GM21717 (cell line): ENCODE data around the gene TTC3.

ENCODE experiments used
- ATAC-seq: cut with Tn5 transposase; IDR thresholded peaks from one replicate; pipeline ENCODE4 v1.9.1; 2021; ENCODE audit warnings: mild to moderate bottlenecking, moderate library complexity; ENCODE audit not compliant: unreplicated experiment

Gene TTC3

GRCh38 chr21:37061926-37062592 lies 11.0 kb upstream of the TTC3 start:
- ATAC-seq, result no peak

GRCh38 chr21:37062593-37062935 lies 10.5 kb upstream of the TTC3 start:
- no peak for ATAC-seq

- ATAC-seq, result no peak
Measured at GRCh38 chr21:37063433-37063832, 9.6 kb upstream of the TTC3 start.

- no peak for ATAC-seq
Measured at GRCh38 chr21:37064841-37065240, 8.2 kb upstream of the TTC3 start.

- ATAC-seq, result no peak
Measured at GRCh38 chr21:37065561-37066177, 7.4 kb upstream of the TTC3 start.

- no peak for ATAC-seq
Measured at GRCh38 chr21:37071561-37072273, 1.3 kb upstream of the TTC3 start.

- ATAC-seq, result peak; percentile 41
Measured at GRCh38 chr21:37072274-37072987, 623 bp upstream of the TTC3 start.

- peak; percentile 30 for ATAC-seq
Measured at GRCh38 chr21:37073417-37074196, 553 bp downstream of the TTC3 start.

GRCh38 chr21:37074197-37074510 lies 1.1 kb downstream of the TTC3 start:
- ATAC-seq, result no peak

- ATAC-seq, result no peak
Measured at GRCh38 chr21:37074546-37074945, 1.5 kb downstream of the TTC3 start.

- ATAC-seq, result no peak
Measured at GRCh38 chr21:37075214-37075770, 2.2 kb downstream of the TTC3 start.

- ATAC-seq, result no peak
Measured at GRCh38 chr21:37076087-37076850, 3.2 kb downstream of the TTC3 start.

GRCh38 chr21:37077403-37077802 lies 4.3 kb downstream of the TTC3 start:
- no peak for ATAC-seq

- ATAC-seq, result no peak
Measured at GRCh38 chr21:37079211-37079824, 6.3 kb downstream of the TTC3 start.

GRCh38 chr21:37082375-37082774 lies 9.3 kb downstream of the TTC3 start:
- no peak for ATAC-seq

GRCh38 chr21:37082856-37083528 lies 9.9 kb downstream of the TTC3 start:
- no peak for ATAC-seq

GRCh38 chr21:37085726-37086125 lies 12.7 kb downstream of the TTC3 start:
- no peak for ATAC-seq

GRCh38 chr21:37087188-37087587 lies 14.1 kb downstream of the TTC3 start:
- ATAC-seq, result no peak

GRCh38 chr21:37088186-37088735 lies 15.2 kb downstream of the TTC3 start:
- no peak for ATAC-seq
